ENCODE results near the gene DGKB.
A peak's percentile ranks its signal among the peaks of the same experiment; 100 is the strongest.

The DGKB gene

DNA sequence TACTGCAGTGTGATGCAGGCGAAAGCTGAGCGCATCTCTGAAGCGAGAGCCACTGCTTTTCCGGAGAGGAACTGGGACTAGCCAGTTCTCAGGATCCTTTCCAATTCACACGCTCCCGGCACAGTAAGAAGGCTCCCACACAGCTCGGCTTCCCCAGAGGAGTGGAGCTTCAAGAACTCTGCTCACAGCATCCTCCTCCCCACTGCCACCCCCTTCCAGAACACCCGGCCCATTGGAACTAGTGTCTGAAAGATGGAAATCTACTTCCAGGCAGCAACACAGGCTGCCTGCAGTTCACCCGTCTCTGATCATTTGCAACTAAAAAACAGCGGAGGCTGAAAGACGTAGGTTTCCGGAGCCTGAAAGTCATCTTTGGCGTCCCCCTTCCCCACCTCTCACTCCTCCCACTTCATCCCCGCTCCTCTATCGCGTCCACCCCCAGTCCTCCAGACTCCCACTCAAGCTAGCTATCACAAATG lies at the start of gene DGKB:
TSS of gene DGKB (minus strand) at position 163 of the 479 bp plus-strand sequence.
- peak within 1 kb of the TSS; percentile 52 for H3K4me3 ChIP-seq (ENCODE audit: low read length)
- DNase-seq (ENCODE audit: low read depth): no peak
- no peak for TF ChIP-seq CTCF (conservative IDR thresholded peaks at IDR 0.05; ENCODE audit: low read depth, low read length)

DNA sequence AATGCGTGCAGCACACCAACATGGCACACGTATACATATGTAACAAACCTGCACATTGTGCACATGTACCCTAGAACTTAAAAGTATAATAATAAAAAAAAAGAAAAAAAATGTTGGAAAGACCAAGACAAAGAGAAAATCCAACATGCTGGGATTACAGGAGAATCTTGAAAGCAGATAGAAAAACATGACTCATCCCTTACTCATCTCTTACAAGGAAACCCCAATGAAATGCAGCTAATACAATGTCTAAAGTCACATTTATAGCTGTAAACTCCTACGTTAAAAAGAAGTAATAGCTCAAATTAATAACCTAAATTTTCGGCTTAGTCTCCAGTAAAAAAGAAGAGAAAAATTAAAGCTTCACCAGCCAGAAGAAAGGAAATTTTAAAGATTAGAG lies 47.5 kb upstream of the DGKB start:
- no peak overlapping the region for H3K4me3 ChIP-seq (ENCODE audit: low read length)
- no peak for TF ChIP-seq CTCF (conservative IDR thresholded peaks at IDR 0.05; ENCODE audit: low read depth, low read length)
- DNase-seq (ENCODE audit: low read depth): no peak

DNA sequence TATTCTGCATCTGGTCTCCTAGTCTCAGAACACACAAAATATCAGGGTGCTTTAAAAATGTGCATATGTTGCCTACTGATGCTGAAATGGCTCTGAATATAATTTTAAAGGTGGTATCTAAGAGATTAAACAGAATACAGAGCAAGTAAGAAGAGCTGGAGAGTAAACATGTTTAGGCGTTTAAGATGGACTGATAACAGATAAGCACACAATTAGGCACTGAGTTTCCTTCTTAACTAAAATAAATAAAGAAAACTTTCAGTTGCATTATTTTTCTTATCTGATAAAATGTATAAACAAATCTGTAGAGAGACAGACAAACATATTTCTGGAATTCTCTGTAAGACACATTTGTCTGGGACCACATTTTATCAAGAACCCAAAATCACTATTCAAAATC lies 35.6 kb upstream of the DGKB start:
- H3K4me3 ChIP-seq (ENCODE audit: low read length): no peak overlapping the region
- TF ChIP-seq CTCF (conservative IDR thresholded peaks at IDR 0.05; ENCODE audit: low read depth, low read length): no peak
- DNase-seq (ENCODE audit: low read depth): no peak

DNA sequence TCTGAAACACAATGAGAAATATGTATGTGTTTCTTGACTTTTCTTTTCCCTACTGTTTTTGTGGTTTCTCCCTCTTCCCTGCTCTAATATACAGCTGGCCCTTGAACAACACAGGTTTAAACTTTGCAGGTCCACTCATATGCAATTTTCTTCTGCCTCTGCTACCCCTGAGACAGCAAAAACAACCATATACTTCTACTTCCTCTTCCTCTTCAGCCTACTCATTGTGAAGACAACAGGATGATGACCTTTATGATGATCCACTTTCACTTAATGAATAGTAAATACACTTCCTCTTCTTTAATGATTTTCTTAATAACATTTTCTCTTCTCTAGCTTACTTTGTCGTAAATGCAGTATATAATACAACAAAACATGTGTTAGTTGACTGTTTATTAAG lies 35.0 kb upstream of the DGKB start:
- H3K4me3 ChIP-seq (ENCODE audit: low read length): no peak overlapping the region
- TF ChIP-seq CTCF (conservative IDR thresholded peaks at IDR 0.05; ENCODE audit: low read depth, low read length): no peak
- no peak for DNase-seq (ENCODE audit: low read depth)

DNA sequence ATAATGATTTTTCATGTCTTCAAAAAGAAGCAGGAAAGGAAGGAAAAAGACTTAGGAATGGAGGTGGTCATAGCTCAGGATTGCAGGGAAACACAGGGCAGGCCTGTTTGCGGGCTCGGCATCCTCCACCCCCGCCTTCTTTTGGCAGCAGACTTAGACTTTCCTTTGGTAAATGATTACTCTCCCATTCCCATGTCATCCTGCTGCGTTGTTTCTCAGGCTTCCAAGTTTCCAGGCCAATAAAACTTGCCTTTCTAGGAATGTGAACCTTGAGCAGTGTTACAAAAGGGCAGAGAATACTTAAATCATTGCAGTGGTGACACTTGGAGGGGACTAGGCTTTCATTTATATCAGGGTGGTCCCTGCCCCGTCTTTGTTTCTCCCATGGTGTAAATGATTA lies 34.0 kb upstream of the DGKB start:
- TF ChIP-seq CTCF (conservative IDR thresholded peaks at IDR 0.05; ENCODE audit: low read depth, low read length): no peak
- no peak overlapping the region for H3K4me3 ChIP-seq (ENCODE audit: low read length)
- no peak for DNase-seq (ENCODE audit: low read depth)

GRCh38 chr7:14934839-14935238 lies 32.3 kb upstream of the DGKB start:
- no peak overlapping the region for H3K4me3 ChIP-seq (ENCODE audit: low read length)
- TF ChIP-seq CTCF (conservative IDR thresholded peaks at IDR 0.05; ENCODE audit: low read depth, low read length): no peak
- DNase-seq (ENCODE audit: low read depth): no peak

DNA sequence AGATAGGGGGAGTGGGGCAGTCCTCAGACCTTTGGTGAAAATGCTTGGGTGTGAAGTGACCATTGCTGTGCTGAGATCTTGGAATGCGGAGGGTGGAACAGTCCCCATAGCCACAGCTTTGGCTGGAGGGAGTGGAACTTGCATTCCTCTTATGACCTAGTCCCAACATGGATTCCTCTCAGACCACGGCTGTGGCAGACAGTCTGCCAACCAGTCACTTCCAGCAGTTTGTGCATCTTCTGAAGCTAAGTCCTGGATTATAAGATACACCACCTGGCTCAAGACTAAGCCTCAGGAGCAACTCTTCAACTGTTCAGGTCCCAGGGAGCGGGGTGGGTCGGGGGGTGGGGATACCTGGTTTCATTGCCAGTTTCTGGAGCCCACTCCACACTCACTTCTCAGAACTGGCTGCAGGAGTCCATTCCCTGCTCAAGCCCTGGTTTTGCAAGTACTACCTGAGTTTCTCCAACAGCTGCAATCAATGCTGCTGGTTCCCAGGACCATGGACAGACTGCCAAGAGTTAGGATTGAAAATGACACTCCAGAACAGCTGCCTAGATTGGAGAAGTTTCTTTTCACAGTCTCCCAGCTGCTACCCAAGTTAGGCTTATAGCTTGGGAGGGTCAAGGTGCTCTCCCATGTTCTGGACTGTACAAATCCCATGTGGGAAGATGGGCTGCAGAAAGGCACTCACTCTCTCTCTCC lies 29.1 kb upstream of the DGKB start:
- no peak overlapping the region for H3K4me3 ChIP-seq (ENCODE audit: low read length)
- no peak for TF ChIP-seq CTCF (conservative IDR thresholded peaks at IDR 0.05; ENCODE audit: low read depth, low read length)
- no peak for DNase-seq (ENCODE audit: low read depth)

Measured in retinal pigment epithelial cell (primary cell).